Epithelial cell of esophagus (primary cell): Measurements from ENCODE around the gene RASA1.

ENCODE experiments used
- DNase-seq: peaks from one replicate; pipeline ENCODE4 v3.0.0; 2010; ENCODE audit warnings: low read depth
- H3K4me3 ChIP-seq: 2 replicates; pipeline ENCODE4 v1.5.1; 2011; ENCODE audit warnings: mild to moderate bottlenecking, low read length, control low read depth
- CTCF ChIP-seq: IDR thresholded peaks from 2 replicates; pipeline ENCODE4 v1.5.1; 2011; ENCODE audit warnings: low read depth, mild to moderate bottlenecking, low read length, control low read depth, inconsistent platforms; ENCODE audit not compliant: insufficient read depth; ENCODE audit errors: missing control alignments

The RASA1 gene

GRCh38 chr5:87322381-87322780 is 54.7 kb downstream of the RASA1 start:
- DNase-seq, result no peak
- no peak overlapping the region for H3K4me3 ChIP-seq
- TF ChIP-seq CTCF, result no peak

- H3K4me3 ChIP-seq, result no peak overlapping the region
- DNase-seq, result no peak
- no peak for TF ChIP-seq CTCF
Measured at GRCh38 chr5:87327998-87328397, 60.3 kb downstream of the RASA1 start.

- no peak overlapping the region for H3K4me3 ChIP-seq
- DNase-seq, result no peak
- TF ChIP-seq CTCF, result no peak
Measured at GRCh38 chr5:87329114-87329513, 61.4 kb downstream of the RASA1 start.

- TF ChIP-seq CTCF, result no peak
- DNase-seq, result no peak
- no peak overlapping the region for H3K4me3 ChIP-seq
Measured at GRCh38 chr5:87339986-87340385, 72.3 kb downstream of the RASA1 start.

GRCh38 chr5:87340716-87341115 is 73.0 kb downstream of the RASA1 start:
- DNase-seq, result no peak
- no peak for TF ChIP-seq CTCF
- H3K4me3 ChIP-seq, result no peak overlapping the region

GRCh38 chr5:87347272-87347671 is 79.6 kb downstream of the RASA1 start:
- DNase-seq, result no peak

More at GRCh38 chr5:87347272-87347671, 79.6 kb downstream of the RASA1 start:
- no peak overlapping the region for H3K4me3 ChIP-seq
- TF ChIP-seq CTCF, result no peak
